ENCODE data around the gene SPATA46.

SPATA46 gene

GRCh38 chr1:162400790-162401355 is 24.2 kb upstream of the SPATA46 start:
- TF ChIP-seq, protein P1, sequence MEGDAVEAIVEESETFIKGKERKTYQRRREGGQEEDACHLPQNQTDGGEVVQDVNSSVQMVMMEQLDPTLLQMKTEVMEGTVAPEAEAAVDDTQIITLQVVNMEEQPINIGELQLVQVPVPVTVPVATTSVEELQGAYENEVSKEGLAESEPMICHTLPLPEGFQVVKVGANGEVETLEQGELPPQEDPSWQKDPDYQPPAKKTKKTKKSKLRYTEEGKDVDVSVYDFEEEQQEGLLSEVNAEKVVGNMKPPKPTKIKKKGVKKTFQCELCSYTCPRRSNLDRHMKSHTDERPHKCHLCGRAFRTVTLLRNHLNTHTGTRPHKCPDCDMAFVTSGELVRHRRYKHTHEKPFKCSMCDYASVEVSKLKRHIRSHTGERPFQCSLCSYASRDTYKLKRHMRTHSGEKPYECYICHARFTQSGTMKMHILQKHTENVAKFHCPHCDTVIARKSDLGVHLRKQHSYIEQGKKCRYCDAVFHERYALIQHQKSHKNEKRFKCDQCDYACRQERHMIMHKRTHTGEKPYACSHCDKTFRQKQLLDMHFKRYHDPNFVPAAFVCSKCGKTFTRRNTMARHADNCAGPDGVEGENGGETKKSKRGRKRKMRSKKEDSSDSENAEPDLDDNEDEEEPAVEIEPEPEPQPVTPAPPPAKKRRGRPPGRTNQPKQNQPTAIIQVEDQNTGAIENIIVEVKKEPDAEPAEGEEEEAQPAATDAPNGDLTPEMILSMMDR (IDR thresholded peaks at IDR 0.05; ENCODE audit: control insufficient read depth, extremely low read depth, insufficient read depth), result no peak
- no peak overlapping the region for H3K4me3 ChIP-seq (ENCODE audit: low read depth, low read length)
- DNase-seq (ENCODE audit: low read depth), result no peak

- TF ChIP-seq, protein P1 (IDR thresholded peaks at IDR 0.05; ENCODE audit: control insufficient read depth, extremely low read depth, insufficient read depth), result no peak
- DNase-seq (ENCODE audit: low read depth), result no peak
- H3K4me3 ChIP-seq (ENCODE audit: low read depth, low read length), result no peak overlapping the region
Observed at GRCh38 chr1:162398999-162399580, 22.4 kb upstream of the SPATA46 start.

- no peak overlapping the region for H3K4me3 ChIP-seq (ENCODE audit: low read depth, low read length)
- no peak for DNase-seq (ENCODE audit: low read depth)
- TF ChIP-seq, protein P1 (IDR thresholded peaks at IDR 0.05; ENCODE audit: control insufficient read depth, extremely low read depth, insufficient read depth), result no peak
Observed at GRCh38 chr1:162397943-162398560, 21.4 kb upstream of the SPATA46 start.

- H3K4me3 ChIP-seq (ENCODE audit: low read depth, low read length), result no peak overlapping the region
- TF ChIP-seq, protein P1 (IDR thresholded peaks at IDR 0.05; ENCODE audit: control insufficient read depth, extremely low read depth, insufficient read depth), result no peak
- no peak for DNase-seq (ENCODE audit: low read depth)
Observed at GRCh38 chr1:162397039-162397448, 20.4 kb upstream of the SPATA46 start.

DNA sequence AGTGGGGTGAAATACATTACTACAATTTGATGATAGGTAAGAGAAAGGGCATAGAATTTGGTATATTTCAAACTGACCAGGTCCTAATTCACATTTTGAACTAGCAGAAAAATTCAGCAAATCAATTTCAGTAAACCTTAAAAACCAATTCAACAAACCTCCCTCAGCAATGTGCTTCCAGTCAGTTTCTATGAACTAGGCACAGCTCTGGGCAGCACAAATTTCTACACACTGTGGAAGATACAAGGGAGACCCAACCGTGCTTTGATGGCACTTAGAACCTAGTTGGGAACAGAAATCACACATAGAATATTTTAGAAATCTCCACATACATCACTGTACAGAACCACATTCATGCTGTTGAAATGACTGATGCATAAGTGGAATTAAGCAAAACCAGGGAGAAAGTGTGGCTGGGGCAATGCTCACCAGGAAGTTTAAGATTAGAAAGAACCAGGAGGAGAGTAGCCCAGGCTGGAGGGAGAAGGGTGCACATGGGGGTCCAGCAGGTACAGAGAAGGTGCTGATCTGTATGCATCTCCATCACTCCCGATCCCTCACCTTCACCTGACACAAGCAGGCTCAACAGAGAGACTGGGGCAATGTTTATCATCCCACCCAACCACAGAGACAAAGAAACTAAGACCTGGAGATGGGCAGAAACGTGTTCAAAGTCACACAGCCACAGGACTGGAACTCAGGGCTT is 19.7 kb upstream of the SPATA46 start:
- DNase-seq (ENCODE audit: low read depth), result no peak
- TF ChIP-seq, protein P1 (IDR thresholded peaks at IDR 0.05; ENCODE audit: control insufficient read depth, extremely low read depth, insufficient read depth), result no peak
- no peak overlapping the region for H3K4me3 ChIP-seq (ENCODE audit: low read depth, low read length)

DNA sequence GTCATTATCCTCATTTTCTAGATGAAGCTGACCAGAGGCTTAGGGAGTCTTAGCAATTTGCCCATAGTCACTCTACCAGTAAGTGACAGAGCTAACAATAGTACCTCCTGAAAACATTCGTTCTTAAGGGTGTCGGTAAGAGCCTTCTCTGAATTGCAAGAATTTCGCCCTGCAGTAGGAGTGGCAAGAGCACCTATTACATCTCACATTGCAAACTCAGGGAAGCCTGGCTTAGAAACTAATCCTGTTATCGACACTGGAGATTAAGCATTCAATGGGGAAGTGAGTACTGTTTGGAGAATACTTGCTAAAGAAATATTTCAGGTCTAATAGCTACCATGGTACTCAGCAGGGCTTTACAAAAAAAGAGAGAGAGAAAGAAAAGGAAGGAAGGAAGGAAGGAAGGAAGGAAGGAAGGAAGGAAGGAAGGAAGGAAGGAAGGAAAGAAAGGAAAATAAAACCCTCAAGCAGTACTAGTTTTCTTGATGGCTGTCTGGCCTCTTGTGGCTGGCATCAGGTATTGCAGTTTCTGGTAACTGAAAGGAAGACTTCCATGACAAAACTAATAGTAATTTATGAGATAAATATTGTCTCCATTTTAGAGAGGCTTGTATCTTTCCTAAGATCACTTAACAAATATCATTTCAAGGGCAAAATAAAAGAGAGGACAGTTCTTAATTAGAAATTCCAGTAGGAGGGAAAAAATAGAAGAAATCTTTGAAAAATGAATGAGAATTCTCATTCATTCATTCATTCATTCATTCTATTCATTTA is 15.3 kb upstream of the SPATA46 start:
- DNase-seq (ENCODE audit: low read depth), result peak; percentile 39
- TF ChIP-seq, protein P1 (IDR thresholded peaks at IDR 0.05; ENCODE audit: control insufficient read depth, extremely low read depth, insufficient read depth), result peak; percentile 85
- no peak overlapping the region for H3K4me3 ChIP-seq (ENCODE audit: low read depth, low read length)

All from LNCaP clone FGC (cell line).